ENCODE measurements around the gene RHOBTB3.
"Not testable (repeated sequence)": the region's sequence is repeated elsewhere in the genome, so short reads cannot be mapped to it uniquely, and the experiment has no call there.

Gene RHOBTB3

DNA sequence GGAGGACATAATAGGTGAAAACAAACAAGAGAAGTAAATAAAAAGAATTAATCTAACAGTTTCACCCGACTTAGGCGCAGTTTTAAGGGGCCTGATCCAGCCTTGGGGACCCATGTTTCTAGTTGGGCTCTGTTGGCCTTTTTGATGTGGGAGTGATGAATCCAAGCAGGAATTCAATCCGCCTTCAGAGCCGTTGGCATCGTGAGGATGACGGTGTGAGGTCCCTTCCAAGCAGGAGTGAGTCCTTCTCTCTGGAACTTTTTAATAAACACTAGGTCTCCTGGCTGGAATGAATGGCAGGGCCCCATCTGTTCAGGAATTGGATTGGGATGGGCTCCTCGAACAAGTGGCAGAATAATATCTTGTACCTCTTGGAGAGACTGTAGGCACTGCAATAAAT, 22.3 kb upstream of the RHOBTB3 start:
- no peaks in the 10 kb centered on the region for H3K4me1 ChIP-seq (ENCODE audit: insufficient read depth, low read length, poor library complexity, severe bottlenecking)
- no peaks in the 10 kb centered on the region for H3K9me2 ChIP-seq (replicated peaks; ENCODE audit: low read depth, low read length)
- H3K9ac ChIP-seq (ENCODE audit: low read depth, low read length, poor library complexity, severe bottlenecking): no peak overlapping the region
- no peaks in the 10 kb centered on the region for H3F3A ChIP-seq (ENCODE audit: low read depth)
- no peak for TF ChIP-seq EZH2phosphoT487 (IDR thresholded peaks at IDR 0.05; ENCODE audit: borderline replicate concordance)
- TF ChIP-seq, protein P1, sequence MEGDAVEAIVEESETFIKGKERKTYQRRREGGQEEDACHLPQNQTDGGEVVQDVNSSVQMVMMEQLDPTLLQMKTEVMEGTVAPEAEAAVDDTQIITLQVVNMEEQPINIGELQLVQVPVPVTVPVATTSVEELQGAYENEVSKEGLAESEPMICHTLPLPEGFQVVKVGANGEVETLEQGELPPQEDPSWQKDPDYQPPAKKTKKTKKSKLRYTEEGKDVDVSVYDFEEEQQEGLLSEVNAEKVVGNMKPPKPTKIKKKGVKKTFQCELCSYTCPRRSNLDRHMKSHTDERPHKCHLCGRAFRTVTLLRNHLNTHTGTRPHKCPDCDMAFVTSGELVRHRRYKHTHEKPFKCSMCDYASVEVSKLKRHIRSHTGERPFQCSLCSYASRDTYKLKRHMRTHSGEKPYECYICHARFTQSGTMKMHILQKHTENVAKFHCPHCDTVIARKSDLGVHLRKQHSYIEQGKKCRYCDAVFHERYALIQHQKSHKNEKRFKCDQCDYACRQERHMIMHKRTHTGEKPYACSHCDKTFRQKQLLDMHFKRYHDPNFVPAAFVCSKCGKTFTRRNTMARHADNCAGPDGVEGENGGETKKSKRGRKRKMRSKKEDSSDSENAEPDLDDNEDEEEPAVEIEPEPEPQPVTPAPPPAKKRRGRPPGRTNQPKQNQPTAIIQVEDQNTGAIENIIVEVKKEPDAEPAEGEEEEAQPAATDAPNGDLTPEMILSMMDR (conservative IDR thresholded peaks at IDR 0.05; ENCODE audit: low read length): no peak
- H3K4me2 ChIP-seq (ENCODE audit: low read depth, low read length, poor library complexity, severe bottlenecking): no peak overlapping the region
- H3K27me3 ChIP-seq (ENCODE audit: insufficient read depth, low read length, poor library complexity, severe bottlenecking): no peaks in the 10 kb centered on the region
- H4K20me1 ChIP-seq (ENCODE audit: insufficient read depth, low read length, poor library complexity, severe bottlenecking): no peaks in the 10 kb centered on the region
- H2AFZ ChIP-seq (ENCODE audit: low read length): no peak overlapping the region
- no peak overlapping the region for H3K4me3 ChIP-seq (ENCODE audit: low read length, poor library complexity, severe bottlenecking)
- no peaks in the 10 kb centered on the region for H3K79me2 ChIP-seq (ENCODE audit: insufficient read depth, low read length)
- H3K36me3 ChIP-seq (ENCODE audit: insufficient read depth, low read length): no peaks in the 10 kb centered on the region
- no peaks in the 10 kb centered on the region for H3K9me3 ChIP-seq (ENCODE audit: insufficient read depth, low read depth, low read length)

DNA sequence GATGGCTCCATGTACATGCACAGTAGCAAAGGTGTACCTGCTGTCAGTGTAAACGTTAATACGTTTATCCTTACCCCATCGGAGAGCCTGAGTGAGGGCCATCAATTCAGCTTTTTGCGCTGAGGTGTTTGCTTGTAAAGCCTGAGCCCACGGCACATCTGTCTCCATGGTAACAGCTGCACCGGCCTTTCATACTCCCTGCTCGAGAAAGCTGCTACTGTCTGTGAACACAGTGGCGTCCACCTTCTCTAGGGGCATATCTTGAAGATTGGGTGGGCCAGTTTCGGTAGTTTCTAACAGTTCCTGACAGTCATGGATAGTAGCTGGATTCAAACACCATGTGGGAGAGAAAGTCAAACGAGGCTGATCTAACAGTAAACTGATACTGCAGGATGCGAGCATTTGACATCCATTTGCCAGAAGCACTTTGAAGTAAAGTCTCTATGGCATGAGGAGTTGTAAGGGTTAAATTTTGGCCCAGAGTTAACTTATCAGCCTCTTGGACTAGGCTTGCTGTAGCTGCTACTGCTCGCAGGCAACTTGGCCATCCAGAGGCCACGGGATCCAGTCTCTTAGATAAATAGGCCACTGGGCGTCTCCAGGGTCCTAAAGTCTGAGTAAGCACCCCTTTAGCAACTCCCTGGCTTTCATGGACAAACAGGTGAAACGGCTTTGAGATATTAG, 21.0 kb upstream of the RHOBTB3 start:
- Histone ChIP-seq H3K9ac (ENCODE audit: low read depth, low read length, poor library complexity, severe bottlenecking) (no peak overlapping the region), H3K9me3 (ENCODE audit: insufficient read depth, low read depth, low read length) (no peaks in the 10 kb centered on the region), H4K20me1 (ENCODE audit: insufficient read depth, low read length, poor library complexity, severe bottlenecking) (no peaks in the 10 kb centered on the region), H3K36me3 (ENCODE audit: insufficient read depth, low read length) (no peaks in the 10 kb centered on the region), H3K4me1 (ENCODE audit: insufficient read depth, low read length, poor library complexity, severe bottlenecking) (no peaks in the 10 kb centered on the region), H3K79me2 (ENCODE audit: insufficient read depth, low read length) (no peaks in the 10 kb centered on the region), H3K27me3 (ENCODE audit: insufficient read depth, low read length, poor library complexity, severe bottlenecking) (no peaks in the 10 kb centered on the region), H3K4me3 (ENCODE audit: low read length, poor library complexity, severe bottlenecking) (no peak overlapping the region), H3F3A (ENCODE audit: low read depth) (no peaks in the 10 kb centered on the region), H3K4me2 (ENCODE audit: low read depth, low read length, poor library complexity, severe bottlenecking) (no peak overlapping the region), H2AFZ (ENCODE audit: low read length) (no peak overlapping the region), H3K9me2 (replicated peaks; ENCODE audit: low read depth, low read length) (no peaks in the 10 kb centered on the region)
- TF ChIP-seq, protein P1 (conservative IDR thresholded peaks at IDR 0.05; ENCODE audit: low read length): no peak
- no peak for TF ChIP-seq EZH2phosphoT487 (IDR thresholded peaks at IDR 0.05; ENCODE audit: borderline replicate concordance)

DNA sequence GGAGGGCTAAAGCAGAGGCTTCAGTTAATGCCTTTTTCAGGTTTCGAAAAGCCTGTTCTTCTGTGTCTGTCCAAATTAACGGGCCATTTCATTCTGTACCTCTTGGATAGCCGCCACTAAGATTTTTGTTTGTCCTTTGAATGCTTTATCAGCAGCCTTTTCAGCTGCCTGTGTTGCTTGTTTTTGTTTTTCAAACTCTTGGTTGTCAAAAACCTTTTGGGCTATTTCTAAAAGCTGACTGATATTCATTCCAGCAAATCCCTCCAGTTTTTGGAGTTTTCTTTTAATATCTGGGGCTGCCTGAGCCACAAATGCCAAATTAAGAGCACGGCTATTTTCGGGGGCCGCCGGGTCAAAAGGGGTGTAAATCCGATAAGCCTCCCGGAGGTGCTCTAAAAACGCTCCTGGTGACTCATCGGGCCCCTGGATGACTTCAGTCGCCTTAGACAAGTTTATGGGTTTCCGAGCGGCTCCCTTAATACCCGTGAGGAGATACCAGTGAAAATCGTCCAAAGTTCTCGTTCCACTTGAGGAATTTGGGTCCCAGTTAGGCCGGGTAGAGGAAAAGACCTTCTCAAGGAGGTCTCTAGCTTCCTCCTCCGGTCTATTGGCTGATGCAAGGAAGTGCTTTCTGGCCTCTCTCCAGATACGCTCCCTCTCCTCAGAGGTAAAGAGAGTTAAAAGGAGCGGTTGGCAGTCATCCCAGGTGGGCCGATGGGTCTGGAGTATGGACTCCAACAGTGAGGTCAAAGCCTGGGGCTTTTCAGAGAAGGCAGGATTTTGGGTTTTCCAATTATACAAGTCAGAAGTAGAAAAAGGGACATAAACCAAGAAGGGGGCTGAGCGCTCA, 20.3 kb upstream of the RHOBTB3 start:
- not testable (repeated sequence) for H3K4me2 ChIP-seq (ENCODE audit: low read depth, low read length, poor library complexity, severe bottlenecking); H3K4me1 ChIP-seq (ENCODE audit: insufficient read depth, low read length, poor library complexity, severe bottlenecking); H2AFZ ChIP-seq (ENCODE audit: low read length); H3K4me3 ChIP-seq (ENCODE audit: low read length, poor library complexity, severe bottlenecking); H3K36me3 ChIP-seq (ENCODE audit: insufficient read depth, low read length); H4K20me1 ChIP-seq (ENCODE audit: insufficient read depth, low read length, poor library complexity, severe bottlenecking); H3K9me2 ChIP-seq (replicated peaks; ENCODE audit: low read depth, low read length); H3K27me3 ChIP-seq (ENCODE audit: insufficient read depth, low read length, poor library complexity, severe bottlenecking); H3K9ac ChIP-seq (ENCODE audit: low read depth, low read length, poor library complexity, severe bottlenecking); H3K79me2 ChIP-seq (ENCODE audit: insufficient read depth, low read length); H3K9me3 ChIP-seq (ENCODE audit: insufficient read depth, low read depth, low read length); H3F3A ChIP-seq (ENCODE audit: low read depth)
